ENCODE results near the gene CACNA1I.

Gene CACNA1I

DNA sequence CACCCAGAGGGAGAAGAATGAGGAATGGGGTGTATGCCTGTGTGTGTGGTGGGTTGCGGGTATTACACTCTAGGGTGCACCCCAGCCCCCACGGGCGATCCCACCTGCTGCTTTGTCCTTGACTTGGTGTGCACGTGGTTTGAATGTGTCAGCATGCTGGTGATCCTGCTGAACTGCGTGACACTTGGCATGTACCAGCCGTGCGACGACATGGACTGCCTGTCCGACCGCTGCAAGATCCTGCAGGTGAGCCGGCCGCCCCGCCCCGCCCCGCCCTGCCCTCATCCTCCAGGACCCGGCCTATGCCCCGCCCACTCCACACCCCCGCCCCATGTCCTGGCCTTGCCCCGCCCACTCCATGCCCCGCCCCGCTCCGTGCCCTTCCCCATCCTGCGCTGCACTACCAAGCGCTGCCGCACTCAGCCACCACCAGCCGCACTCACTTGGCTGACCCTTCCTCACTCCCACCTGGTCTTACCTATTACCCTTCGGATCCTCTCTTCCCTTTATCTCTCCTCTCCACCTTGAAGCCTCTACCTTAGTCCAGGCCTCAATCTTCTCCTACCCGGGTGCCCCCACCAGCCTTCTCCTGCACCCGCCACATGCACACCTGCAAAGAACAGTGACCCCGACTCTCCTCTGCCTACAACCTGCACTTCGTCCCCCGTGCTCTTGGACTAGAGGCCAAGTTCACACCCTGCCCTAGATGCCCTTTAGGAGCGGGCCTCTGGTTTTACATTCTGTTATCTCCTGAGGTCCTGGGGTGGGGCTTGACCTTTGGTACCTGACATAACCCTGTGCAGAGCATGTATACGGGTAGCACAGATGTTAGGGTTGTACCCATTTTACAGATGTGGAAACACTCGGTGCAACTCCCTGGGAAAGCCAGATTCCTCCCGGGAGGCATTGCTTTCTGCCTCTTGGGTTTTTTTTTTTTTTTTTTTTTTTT, 27.7 kb downstream of the CACNA1I start:
- DNase-seq (ENCODE audit: low read depth), result peak; percentile 17

DNA sequence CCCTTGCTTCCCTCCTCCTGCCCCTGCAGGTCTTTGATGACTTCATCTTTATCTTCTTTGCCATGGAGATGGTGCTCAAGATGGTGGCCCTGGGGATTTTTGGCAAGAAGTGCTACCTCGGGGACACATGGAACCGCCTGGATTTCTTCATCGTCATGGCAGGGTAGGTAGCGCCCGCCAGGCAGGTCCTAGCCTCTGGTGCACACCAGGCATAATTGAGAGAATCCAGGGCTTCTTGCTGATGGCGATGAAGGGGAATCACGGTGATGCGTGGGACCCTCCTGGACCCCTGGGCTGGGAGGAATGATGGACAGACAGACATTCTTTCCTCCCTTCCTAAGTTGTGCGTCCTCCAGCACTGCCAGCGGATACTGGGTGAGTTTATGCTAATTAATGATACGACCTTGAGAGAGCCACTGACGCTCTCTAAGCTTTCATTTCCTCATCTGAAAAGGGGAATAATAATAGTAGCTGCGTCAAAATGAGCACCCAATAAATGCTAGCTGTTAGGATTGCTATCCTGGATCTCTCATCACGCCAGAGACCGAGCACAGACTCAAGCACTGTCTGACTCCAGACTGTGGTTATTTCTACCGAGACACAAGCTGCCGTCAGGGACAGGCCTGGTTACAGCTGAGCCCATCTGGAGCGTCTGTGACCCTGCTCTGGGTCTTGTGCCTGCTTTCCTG, 30.1 kb downstream of the CACNA1I start:
- DNase-seq (ENCODE audit: low read depth), result no peak

DNA sequence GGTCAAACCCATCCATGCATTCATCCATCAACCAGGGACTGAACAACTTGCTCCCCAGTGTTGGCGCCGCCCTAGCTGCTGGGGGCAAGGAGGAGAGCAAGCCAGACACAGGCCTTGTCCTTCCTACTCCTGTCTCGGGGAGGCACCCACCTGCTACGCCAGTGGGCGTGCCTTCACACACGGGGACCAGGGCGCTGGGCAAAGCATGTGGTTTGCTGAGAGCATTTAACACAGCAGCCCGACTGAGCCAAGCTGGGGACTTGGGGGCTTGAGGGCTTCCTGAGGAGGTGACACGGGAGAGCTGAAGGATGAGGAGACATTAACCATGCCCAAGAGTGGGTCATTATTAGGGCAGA, 30.6 kb downstream of the CACNA1I start:
- DNase-seq (ENCODE audit: low read depth), result no peak

DNA sequence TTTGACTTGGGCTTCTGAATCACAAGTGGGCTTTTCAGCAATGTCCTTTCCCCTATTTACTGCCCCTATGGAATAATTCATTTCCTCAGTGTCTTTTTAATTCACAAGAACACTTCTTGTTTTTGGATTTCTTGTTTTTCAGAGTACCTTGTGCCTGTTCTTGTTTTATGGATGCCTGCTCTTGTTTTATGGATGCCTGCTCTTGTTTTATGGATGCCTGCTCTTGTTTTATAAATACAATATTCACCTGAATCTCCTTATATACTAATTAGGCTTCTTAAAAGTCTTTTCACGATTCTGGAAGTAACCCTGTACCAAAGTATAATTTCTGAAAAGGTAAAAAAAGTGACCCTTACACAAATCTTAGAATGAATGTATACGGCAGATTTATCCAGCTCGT, 32.8 kb downstream of the CACNA1I start:
- no peak for DNase-seq (ENCODE audit: low read depth)

DNA sequence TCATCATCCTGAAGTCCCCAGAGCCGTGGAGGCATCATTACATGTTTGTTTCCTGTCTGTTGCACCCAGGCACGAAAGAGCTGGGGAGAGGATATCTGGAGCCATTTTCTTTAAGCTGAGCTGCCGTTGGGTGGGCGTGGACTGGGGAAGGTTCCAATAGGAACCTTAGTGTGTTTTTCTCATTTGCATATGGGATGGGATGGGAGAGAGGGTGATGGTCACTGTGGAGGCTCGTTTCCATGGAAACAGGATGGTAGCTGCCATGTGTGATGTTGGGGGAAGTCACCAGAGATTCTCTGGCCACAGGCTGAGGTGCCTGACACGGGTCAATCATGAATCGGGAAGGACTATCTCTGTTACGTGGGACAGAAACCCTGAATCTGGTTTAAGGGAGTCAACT, 39.7 kb downstream of the CACNA1I start:
- DNase-seq (ENCODE audit: low read depth), result no peak

DNA sequence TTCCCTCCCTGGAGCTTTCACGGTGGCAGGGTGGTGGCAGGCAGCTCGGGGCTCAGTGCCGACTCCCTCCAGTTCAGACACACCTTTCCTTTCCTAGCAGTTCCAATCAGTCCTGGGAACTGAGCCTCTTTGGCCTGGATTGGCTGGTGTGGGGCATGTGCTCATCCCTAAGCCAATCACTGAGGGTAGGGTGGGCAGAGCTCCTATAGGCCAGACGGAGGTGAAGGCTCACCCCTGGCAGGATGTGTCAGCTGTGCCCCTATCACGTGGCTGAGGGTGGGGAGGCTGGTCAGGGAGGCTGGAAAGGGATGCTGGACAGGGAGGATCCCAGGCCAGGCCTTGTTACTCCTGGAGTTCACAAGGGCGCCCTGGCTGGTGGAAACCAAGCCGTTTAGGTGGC, 40.2 kb downstream of the CACNA1I start:
- no peak for DNase-seq (ENCODE audit: low read depth)

DNA sequence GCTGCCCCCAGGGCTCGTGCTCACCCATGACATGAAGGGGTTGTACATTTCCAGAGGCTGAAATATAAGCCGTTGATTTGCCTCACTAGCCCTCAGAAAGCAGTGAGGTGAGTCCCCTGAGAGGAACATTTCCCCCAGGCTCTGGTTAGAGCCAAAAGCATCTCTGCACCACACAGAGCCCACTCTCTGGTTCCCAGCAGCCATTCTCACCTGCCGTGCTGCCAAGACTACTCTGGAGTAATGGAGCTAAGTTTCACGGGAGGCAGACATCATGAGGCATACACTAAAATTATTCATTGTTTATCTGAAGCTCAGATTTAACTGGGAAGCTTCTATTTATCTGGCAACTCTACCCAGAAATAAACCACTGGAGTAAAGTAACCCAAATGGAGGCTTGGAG, 40.8 kb downstream of the CACNA1I start:
- DNase-seq (ENCODE audit: low read depth), result no peak

DNA sequence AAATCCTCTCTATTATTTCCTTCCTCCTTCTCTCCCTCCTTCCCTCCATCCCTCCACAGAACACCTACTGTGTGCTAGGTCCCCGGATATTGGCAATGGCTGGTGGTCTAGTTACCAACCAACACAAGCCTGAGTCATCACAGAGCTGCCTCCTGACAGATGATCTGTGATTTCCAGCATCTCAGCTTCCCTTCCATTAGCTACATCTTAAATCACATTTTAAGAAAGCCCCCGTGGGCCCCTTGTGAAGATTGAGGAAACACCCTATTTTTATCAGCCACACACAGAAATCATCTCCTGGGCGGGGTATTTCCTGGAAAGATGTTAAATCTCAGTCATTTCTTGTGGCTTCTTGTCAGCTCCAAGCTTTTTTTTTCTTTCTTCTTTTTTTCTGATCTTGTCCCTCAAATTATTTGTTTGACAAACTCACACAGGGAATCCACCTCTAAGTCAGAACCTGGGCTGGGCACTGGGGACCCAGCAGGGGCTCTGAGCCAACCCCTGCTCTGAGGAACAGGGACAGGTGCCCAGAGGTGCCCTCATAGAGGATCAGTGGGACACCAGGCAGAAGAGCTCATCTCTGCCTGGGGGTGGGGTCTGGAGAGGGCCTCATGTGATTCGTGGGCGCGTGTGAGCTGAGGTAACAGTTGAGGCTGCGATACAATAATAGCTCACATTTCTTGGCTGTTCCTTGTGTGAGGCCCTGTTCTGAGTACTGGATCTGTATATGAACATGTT, 42.4 kb downstream of the CACNA1I start:
- DNase-seq (ENCODE audit: low read depth), result no peak

DNA sequence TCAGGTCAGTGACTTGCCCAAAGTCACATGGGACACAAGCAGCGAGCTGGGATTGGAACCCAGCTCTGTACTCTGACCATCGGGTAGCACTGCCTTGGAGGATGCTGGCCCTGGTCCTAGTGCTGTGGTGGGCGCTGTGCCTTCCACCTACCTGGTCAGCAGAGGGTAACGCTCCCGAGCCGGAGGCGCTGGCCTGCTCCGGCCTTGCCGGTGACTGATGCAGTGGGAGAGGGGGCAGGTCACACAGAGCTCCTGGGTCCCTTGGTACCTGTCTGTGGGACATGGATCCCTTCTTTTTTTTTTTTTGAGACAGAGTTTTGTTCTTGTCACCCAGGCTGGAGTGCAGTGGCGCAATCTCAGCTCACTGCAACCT, 43.0 kb downstream of the CACNA1I start:
- DNase-seq (ENCODE audit: low read depth), result no peak

DNA sequence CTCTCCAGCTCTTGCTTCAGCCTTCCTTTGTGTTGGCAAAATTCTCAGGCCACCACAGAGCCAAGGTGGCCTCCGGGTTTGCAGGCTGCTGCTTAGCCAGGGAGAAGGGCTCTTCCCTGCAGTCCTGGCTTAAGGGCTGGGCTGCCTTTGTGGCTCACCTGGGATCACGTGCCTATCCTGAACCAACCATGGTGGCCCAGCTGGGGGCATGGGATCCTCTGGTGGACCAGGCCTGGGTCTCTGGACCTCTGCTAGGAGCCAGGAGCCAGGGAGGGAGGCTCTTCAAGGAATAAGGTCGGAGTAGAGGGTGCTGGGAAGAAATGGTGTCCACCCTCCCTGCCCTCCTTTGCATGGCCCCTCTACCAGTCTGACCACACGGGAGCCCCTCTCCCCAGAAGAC, 43.9 kb downstream of the CACNA1I start:
- no peak for DNase-seq (ENCODE audit: low read depth)

DNA sequence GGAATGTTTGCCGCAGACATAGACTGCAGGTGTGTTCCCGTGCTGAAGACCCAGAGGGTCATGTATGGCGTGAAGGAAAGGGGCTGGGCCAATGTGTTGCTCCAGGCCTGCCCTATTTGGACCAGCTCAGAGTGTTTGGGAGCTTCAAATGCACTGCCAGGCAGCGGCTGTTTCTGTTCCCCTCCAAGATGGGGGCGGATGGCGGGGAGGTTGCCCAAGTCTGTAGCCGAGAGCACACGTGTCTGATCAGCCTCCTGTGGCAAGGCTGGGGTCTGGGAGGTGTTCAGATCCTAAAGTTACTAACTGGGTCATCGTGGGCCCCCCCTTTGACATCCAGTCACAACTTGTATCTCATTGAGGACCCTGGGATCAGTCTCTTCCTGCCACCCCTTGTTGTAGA, 45.5 kb downstream of the CACNA1I start:
- DNase-seq (ENCODE audit: low read depth), result no peak

DNA sequence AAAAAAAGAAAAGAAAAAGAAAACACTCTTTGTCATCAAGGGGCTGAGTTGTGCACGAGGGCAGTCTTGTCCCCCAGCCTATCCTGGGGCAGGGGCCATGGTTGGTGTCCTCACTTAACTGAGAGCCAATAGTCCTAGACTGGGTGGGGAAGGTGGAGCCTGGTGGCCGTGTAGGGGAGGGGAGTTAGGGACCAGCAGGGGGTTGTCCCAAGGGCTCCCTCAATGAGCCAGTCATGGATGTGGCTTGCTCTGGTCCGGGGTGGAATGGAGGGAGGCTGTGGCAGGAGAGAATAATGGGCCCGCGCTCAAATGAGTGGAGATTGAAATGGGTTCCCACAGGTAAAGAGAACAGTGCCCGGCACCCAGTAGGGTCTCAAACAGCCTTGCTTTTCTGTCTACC, 46.2 kb downstream of the CACNA1I start:
- DNase-seq (ENCODE audit: low read depth), result no peak

DNA sequence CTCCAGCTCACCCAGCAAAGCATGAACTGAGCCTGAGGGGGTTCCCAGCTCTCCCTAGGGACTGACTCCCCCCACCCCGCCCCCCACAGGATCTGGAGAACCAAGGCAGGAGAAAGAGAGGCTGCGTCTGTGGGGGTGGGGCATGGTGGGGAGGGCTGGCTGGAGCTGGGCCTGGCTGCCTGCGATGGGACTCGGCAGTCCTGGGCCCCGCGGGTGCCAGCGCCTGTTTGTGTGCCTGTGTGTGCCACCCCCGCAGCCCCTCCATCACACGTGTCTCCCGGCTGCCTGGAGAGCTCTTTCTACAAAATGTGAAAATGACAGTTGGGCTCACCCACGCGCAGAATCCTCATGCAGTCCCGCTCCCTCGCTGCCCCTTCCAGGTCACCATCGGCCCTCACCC, 46.8 kb downstream of the CACNA1I start:
- DNase-seq (ENCODE audit: low read depth), result no peak

DNA sequence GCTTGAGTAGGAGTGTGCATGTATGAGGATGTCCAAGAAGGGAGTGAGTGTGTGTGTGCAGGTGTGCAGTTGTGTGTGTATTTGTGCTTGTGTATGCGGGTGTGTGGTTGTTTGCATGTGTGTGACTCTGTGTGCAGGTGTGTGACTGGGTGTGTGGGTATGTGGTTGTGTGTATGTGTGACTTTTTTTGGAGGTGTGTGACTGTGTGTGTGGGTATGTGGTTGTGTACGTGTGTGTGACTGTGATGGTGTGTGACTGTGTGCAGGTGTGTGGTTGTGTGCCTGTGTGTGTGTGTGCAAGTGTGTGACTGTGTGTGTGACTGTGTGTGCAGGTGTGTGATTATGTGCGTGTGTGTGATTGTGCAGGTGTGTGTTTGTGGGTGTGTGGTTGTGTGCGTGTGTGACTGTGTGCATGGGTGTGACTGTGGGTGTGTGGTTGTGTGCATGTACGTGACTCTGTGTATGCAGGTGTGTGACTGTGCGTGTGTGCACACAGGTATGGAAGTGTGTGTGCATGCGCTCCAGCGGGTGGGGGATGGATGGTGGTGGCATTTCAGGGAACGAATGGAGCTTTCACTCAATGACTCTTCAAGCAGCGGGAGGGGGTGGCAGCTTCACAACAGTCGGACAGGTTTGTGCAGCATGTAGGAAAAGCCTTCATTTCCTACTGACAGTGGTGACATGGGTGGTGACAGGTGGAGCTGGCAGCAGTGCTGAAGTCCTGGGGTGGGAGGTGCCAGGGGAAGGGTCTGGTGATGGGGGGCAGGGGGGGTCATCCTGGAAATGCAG, 47.6 kb downstream of the CACNA1I start:
- DNase-seq (ENCODE audit: low read depth), result no peak

DNA sequence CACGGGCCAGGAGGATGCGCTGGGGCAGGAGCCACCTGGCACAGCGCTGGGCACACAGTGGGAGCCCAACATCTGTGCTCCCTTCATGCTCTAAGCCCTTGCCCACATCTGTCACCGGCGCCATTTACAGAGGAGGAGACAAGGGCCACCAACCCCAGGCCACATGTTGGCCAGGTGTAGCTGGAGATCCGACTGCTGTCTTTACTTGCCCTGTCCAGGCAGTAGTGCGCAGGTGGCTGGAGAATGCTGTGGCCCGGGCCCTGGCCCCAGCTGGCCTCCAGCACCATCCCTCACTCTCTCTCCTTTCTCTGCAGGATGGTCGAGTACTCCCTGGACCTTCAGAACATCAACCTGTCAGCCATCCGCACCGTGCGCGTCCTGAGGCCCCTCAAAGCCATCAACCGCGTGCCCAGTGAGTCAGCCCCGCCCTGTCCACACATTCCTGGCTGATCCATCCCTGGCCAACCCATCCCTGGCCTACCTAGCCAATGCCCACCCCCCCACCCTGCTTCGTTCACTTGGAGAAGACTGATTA, 48.5 kb downstream of the CACNA1I start:
- DNase-seq (ENCODE audit: low read depth), result no peak

DNA sequence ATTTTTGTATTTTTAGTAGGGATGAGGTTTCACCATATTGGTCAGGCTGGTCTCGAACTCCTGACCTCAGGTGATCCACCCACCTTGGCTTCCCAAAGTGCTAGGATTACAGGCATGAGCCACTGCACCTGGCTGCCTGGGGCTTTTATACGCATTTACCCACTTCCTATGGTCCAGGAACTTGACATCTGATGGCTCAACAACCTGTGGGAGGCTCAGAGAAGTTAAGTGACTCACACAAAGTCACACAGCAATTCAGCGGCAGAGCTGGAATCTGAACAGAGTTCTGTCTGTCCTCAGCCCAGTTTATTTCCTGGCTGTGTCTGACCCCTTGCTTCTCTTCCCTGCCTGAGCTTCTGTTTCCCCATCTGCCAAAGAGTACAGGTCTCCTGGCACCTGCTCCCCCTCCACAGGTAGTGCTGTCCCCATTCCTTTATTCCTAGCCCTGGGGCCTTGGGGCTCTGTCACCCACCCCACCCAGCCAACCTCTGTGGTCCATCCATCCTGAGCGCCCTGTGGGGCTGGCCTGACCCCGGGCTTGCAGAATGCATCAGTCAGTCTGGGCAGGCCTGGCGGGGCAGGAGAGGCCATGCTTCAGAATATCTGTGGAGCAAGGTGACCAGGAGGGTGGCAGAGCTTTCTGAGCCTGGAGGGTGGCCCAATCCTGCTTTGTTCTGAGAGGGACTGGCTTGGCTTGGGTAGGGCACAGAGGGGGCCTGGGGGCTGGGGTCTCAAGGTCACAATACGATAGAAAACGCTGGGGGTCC, 50.6 kb downstream of the CACNA1I start:
- no peak for DNase-seq (ENCODE audit: low read depth)

DNA sequence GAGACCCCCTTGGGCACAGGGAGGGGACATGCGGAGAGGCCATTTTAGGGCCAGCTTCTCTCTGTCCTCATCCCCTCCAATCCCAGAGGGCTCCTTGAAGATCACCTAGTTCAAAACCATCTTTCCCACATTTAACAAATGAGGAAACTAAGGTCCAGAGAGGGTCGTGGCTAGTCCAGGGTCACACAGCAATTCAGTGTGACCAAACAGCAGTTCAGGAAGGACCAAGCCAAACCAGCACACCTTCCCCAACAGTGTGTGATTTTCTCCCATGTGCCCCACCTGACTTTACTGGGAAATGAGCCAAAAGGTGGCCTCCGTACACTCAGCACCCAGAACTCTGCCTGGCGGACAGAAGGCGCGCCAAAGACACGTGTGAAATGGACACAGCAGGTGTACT, 51.3 kb downstream of the CACNA1I start:
- DNase-seq (ENCODE audit: low read depth), result no peak

DNA sequence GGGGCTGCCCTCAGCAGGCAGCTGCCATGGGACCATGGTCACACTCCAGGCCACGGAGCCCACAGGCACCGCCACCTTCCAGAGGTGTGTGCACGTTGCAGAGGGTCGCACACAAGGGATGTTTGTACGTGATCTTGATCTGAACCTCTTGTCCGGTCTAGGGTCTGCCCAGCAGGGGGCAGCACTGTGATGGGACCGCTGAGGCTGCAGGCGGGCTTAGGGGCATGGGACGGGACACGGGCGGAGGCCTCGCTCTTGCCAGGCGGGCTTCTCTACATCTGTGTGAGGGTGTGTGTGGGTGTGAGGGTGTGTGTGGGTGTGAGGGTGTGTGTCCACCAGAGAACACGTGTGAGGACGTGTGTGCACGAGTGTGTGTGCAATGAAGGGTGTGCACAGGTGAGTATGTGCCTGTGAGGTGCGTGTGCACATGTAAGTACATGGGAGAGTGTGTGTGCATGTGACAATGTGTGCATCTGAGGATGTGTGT, 52.4 kb downstream of the CACNA1I start:
- peak; percentile 22 for DNase-seq (ENCODE audit: low read depth)

DNA sequence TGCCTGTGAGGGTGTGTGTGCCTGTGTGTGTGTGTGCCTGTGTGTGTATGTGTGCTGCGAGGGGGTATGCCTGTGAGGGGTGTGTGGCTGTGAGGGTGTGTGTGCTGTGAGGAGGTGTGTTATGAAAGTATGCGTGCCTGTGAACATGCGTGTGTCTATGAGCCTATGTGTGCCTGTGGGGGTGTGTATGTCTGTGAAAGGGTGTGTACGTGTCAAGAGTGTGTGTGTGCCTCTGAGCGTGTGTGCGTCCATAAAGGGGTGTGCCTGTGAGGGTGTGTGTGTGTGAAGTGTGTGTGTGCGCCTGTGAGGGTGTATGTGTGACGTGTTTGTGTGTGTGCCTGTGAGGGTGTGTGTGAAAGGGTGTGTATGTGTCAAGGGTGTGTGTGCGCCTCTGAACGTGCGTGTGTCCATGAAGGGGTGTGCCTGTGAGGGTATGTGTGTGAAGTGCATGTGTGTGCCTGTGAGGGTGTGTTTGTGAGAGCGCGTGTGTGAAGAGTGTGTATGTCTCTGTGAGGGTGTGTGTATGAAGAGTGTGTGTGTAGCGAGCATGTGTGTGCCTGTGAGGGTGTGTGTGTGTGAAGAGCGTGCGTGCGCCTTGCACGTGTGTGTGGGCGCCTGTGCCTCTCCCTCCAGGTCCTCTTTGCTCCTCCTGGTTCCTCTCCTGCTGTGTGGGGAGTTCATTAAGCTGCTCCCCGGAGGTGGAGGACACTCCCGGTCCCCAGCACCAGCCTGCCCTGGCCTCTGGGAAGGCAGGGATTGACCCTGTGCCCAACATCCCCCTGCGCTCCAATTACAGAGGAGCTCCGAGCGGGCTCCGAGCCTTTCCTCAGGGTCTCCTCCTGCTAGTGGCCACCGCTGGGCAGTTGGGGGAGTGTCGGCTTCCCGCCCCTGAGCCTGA, 53.3 kb downstream of the CACNA1I start:
- DNase-seq (ENCODE audit: low read depth), result no peak

DNA sequence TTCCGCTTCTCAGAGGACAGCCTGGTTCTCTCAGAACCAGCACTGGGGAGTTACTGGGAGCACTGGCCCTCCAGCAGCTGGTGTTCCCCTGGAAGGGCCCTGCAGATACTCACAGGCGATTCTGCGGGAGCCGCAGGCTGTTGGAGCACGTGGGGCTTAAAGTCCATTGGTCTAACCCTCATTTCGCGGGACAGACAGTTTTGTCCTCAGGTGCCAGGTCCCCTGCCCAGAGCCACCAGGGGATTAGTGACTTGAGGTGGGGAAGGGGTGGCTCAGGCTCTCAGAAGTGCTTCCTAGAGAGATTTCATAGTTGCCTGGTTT, 53.9 kb downstream of the CACNA1I start:
- DNase-seq (ENCODE audit: low read depth), result no peak
